HG02938 (cell line): ENCODE results near the gene GNL3.
"Not testable (repeated sequence)": the region's sequence is repeated elsewhere in the genome, so short reads cannot be mapped to it uniquely, and the experiment has no call there.

Experiments used
- ATAC-seq: cut with Tn5 transposase; IDR thresholded peaks from one replicate; pipeline ENCODE4 v1.9.1; 2021; ENCODE audit warnings: mild to moderate bottlenecking, moderate library complexity; ENCODE audit not compliant: unreplicated experiment

Gene GNL3

GRCh38 chr3:52715714-52716305, 30.0 kb downstream of the GNL3 start:
- no peak for ATAC-seq

GRCh38 chr3:52719618-52720017, 33.8 kb downstream of the GNL3 start:
- ATAC-seq, result no peak

GRCh38 chr3:52721002-52721729, 35.3 kb downstream of the GNL3 start:
- ATAC-seq, result no peak

GRCh38 chr3:52721730-52722008, 35.8 kb downstream of the GNL3 start:
- ATAC-seq, result no peak

- ATAC-seq, result no peak
These were observed 36.7 kb downstream of the GNL3 start for GRCh38 chr3:52722491-52722890.

GRCh38 chr3:52723935-52724334, 38.1 kb downstream of the GNL3 start:
- no peak for ATAC-seq

GRCh38 chr3:52724511-52724910, 38.7 kb downstream of the GNL3 start:
- no peak for ATAC-seq

- ATAC-seq, result not testable (repeated sequence)
These were observed 42.9 kb downstream of the GNL3 start for GRCh38 chr3:52728753-52729152.

- no peak for ATAC-seq
These were observed 44.8 kb downstream of the GNL3 start for GRCh38 chr3:52730681-52731080.

GRCh38 chr3:52731590-52731989, 45.8 kb downstream of the GNL3 start:
- no peak for ATAC-seq

- no peak for ATAC-seq
These were observed 47.5 kb downstream of the GNL3 start for GRCh38 chr3:52733256-52733891.

- ATAC-seq, result no peak
These were observed 53.9 kb downstream of the GNL3 start for GRCh38 chr3:52739730-52740129.

GRCh38 chr3:52742418-52743041, 56.7 kb downstream of the GNL3 start:
- ATAC-seq, result no peak

- ATAC-seq, result no peak
These were observed 57.3 kb downstream of the GNL3 start for GRCh38 chr3:52743152-52743551.

- no peak for ATAC-seq
These were observed 57.9 kb downstream of the GNL3 start for GRCh38 chr3:52743721-52744120.
